Measurements from ENCODE around the gene PTH1R.

The PTH1R gene

GRCh38 chr3:46930166-46930944 is 52.8 kb downstream of the PTH1R start:
- no peak for DNase-seq (ENCODE audit: low spot score)

GRCh38 chr3:46930945-46931403 is 53.5 kb downstream of the PTH1R start:
- DNase-seq (ENCODE audit: low spot score) = no peak

GRCh38 chr3:46931631-46932331 is 54.3 kb downstream of the PTH1R start:
- DNase-seq (ENCODE audit: low spot score) = no peak

- DNase-seq (ENCODE audit: low spot score) = no peak
Measured at GRCh38 chr3:46932455-46933225, 55.1 kb downstream of the PTH1R start.

GRCh38 chr3:46933261-46933660 is 55.7 kb downstream of the PTH1R start:
- DNase-seq (ENCODE audit: low spot score) = no peak

- DNase-seq (ENCODE audit: low spot score) = no peak
Measured at GRCh38 chr3:46934072-46934471, 56.6 kb downstream of the PTH1R start.

GRCh38 chr3:46934498-46935167 is 57.1 kb downstream of the PTH1R start:
- DNase-seq (ENCODE audit: low spot score) = no peak

GRCh38 chr3:46935168-46935858 is 57.8 kb downstream of the PTH1R start:
- peak; percentile 55 for DNase-seq (ENCODE audit: low spot score)

- no peak for DNase-seq (ENCODE audit: low spot score)
Measured at GRCh38 chr3:46935989-46936558, 58.6 kb downstream of the PTH1R start.

GRCh38 chr3:46936733-46937250 is 59.3 kb downstream of the PTH1R start:
- DNase-seq (ENCODE audit: low spot score) = no peak

GRCh38 chr3:46938118-46938517 is 60.6 kb downstream of the PTH1R start:
- no peak for DNase-seq (ENCODE audit: low spot score)

- no peak for DNase-seq (ENCODE audit: low spot score)
Measured at GRCh38 chr3:46939578-46940445, 62.3 kb downstream of the PTH1R start.

GRCh38 chr3:46942076-46942475 is 64.6 kb downstream of the PTH1R start:
- no peak for DNase-seq (ENCODE audit: low spot score)

GRCh38 chr3:46942481-46943236 is 65.1 kb downstream of the PTH1R start:
- DNase-seq (ENCODE audit: low spot score) = no peak

- DNase-seq (ENCODE audit: low spot score) = no peak
Measured at GRCh38 chr3:46943237-46944187, 66.0 kb downstream of the PTH1R start.

- DNase-seq (ENCODE audit: low spot score) = no peak
Measured at GRCh38 chr3:46944191-46944590, 66.7 kb downstream of the PTH1R start.

GRCh38 chr3:46946416-46946815 is 68.9 kb downstream of the PTH1R start:
- DNase-seq (ENCODE audit: low spot score) = no peak

Data from HuH-7 (cell line).